Body of pancreas (tissue), 4 donors: ENCODE data around the gene CENPU.

Source experiments
- POLR2A ChIP-seq, 3 donors: fragments of 450-650 bp; IDR thresholded peaks; one replicate each; pipeline ENCODE4 v1.6.1; 2016; ENCODE audit warnings: antibody characterized with exemption in 3 of 3, mild to moderate bottlenecking in 2 of 3
- TF ChIP-seq, protein P1 (sequence below), 7 experiments: fragments of 450-650 bp in 4 of 7; fragments of 200-600 bp in 3 of 7; sonication (generic) in 3 of 7; IDR thresholded peaks; one replicate each; pipeline ENCODE4 v1.5.1; 2016 to 2019; ENCODE audit warnings: antibody characterized with exemption in 7 of 7

DNA sequence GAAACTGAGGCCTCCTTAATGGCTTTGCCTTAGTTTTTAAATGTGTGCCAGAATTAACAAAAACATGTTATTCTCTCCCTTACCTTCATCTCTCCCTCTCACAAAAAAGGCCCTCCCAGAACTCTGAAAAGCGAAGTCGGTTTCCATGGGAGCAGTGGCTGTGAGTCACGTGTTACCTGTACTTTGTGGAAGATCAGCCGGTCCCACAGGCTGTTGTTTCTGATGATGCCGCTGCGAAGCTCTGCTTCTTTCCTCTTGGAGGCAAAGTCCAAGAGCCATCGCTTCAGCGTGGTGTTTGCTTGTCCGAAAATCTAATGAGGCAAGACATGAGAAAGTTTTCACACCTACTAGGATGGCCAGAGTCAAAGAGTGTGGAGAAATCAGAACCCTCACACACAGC lies 32.5 kb upstream of the CENPU start:
- TF ChIP-seq, protein P1, sequence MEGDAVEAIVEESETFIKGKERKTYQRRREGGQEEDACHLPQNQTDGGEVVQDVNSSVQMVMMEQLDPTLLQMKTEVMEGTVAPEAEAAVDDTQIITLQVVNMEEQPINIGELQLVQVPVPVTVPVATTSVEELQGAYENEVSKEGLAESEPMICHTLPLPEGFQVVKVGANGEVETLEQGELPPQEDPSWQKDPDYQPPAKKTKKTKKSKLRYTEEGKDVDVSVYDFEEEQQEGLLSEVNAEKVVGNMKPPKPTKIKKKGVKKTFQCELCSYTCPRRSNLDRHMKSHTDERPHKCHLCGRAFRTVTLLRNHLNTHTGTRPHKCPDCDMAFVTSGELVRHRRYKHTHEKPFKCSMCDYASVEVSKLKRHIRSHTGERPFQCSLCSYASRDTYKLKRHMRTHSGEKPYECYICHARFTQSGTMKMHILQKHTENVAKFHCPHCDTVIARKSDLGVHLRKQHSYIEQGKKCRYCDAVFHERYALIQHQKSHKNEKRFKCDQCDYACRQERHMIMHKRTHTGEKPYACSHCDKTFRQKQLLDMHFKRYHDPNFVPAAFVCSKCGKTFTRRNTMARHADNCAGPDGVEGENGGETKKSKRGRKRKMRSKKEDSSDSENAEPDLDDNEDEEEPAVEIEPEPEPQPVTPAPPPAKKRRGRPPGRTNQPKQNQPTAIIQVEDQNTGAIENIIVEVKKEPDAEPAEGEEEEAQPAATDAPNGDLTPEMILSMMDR (IDR thresholded peaks at IDR 0.05) = no peak
- no peak for TF ChIP-seq POLR2A (IDR thresholded peaks at IDR 0.05)
